Neural crest cell (in vitro differentiated cells): Measurements from ENCODE around the gene CEACAM3. TPM values are rescaled to one million over a fixed set of nuclear protein-coding genes. Genes with fewer than 3 reads are reported as not detected.
"Not testable (repeated sequence)": the region's sequence is repeated elsewhere in the genome, so short reads cannot be mapped to it uniquely, and the experiment has no call there.

ENCODE experiments used
- DNase-seq: peaks from one replicate; pipeline ENCODE4 v3.0.0; 2021; ENCODE audit warnings: low read depth, mixed read lengths, low spot score
- H3K27ac Mint-ChIP-seq: one replicate; pipeline ENCODE4 v1.8.0; 2021; ENCODE audit warnings: mild to moderate bottlenecking, mixed read lengths; ENCODE audit not compliant: unreplicated experiment
- H3K27me3 Mint-ChIP-seq: 2 replicates; pipeline ENCODE4 v1.8.0; 2021; ENCODE audit warnings: low read depth, mild to moderate bottlenecking, mixed read lengths
- H3K36me3 Mint-ChIP-seq: 2 replicates; pipeline ENCODE4 v1.8.0; 2021; ENCODE audit warnings: low read depth, mild to moderate bottlenecking, mixed read lengths
- H3K4me1 Mint-ChIP-seq: 2 replicates; pipeline ENCODE4 v1.8.0; 2021; ENCODE audit warnings: mixed read lengths
- H3K4me3 Mint-ChIP-seq: one replicate; pipeline ENCODE4 v1.8.0; 2021; ENCODE audit warnings: mild to moderate bottlenecking, mixed read lengths
- H3K9me3 Mint-ChIP-seq: 2 replicates; pipeline ENCODE4 v1.8.0; 2021; ENCODE audit warnings: mixed read lengths
- total RNA-seq: library from RNA; stranded (reverse); gene quantifications from 2 replicates; pipeline ENCODE4 v1.2.1, GENCODE V29; 2021
- TF ChIP-seq, protein P1 (sequence below): fragments of 200-600 bp; sonication (generic); conservative IDR thresholded peaks from 2 replicates; pipeline ENCODE4 v1.5.0; 2021; ENCODE audit warnings: antibody characterized with exemption, mild to moderate bottlenecking

Gene CEACAM3
- total RNA-seq, 1 donor from 2014 or later = not detected

DNA sequence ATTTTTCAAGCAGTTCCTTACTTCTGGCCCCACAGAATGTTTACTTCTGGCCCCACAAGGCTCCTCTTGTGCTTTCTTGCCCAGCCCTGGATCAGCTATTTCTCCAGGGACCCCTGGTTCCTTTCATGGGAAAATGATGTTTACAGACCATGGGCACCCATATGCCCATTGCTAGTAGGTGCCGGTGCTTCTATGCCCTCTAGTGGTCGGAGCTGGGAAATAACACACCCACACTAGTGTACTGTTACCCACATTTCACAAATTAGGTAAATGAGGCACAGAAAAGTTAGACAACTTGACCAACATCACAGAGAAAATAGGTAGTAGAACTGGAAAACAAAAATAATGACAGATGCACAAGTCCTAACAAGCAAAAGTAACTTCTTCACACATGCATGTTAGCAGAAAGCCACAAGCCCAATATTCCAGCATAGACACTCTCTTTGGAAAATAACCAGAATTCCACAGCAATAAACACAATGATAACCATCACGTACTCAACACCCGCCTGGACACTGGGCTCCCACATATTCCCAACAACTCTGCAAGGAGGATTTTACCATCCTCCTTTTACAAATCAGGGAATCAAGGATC is 42.4 kb upstream of the CEACAM3 start:
- TF ChIP-seq, protein P1, sequence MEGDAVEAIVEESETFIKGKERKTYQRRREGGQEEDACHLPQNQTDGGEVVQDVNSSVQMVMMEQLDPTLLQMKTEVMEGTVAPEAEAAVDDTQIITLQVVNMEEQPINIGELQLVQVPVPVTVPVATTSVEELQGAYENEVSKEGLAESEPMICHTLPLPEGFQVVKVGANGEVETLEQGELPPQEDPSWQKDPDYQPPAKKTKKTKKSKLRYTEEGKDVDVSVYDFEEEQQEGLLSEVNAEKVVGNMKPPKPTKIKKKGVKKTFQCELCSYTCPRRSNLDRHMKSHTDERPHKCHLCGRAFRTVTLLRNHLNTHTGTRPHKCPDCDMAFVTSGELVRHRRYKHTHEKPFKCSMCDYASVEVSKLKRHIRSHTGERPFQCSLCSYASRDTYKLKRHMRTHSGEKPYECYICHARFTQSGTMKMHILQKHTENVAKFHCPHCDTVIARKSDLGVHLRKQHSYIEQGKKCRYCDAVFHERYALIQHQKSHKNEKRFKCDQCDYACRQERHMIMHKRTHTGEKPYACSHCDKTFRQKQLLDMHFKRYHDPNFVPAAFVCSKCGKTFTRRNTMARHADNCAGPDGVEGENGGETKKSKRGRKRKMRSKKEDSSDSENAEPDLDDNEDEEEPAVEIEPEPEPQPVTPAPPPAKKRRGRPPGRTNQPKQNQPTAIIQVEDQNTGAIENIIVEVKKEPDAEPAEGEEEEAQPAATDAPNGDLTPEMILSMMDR = peak; percentile 66
- H3K27ac Mint-ChIP-seq = no peak overlapping the region
- H3K4me3 Mint-ChIP-seq = no peak overlapping the region
- peak; percentile 33 for DNase-seq
- H3K36me3 Mint-ChIP-seq = no peaks in the 10 kb centered on the region
- no peaks in the 10 kb centered on the region for H3K4me1 Mint-ChIP-seq
- H3K9me3 Mint-ChIP-seq = peaks cover 7% of the 10 kb centered on the region
- H3K27me3 Mint-ChIP-seq = peaks cover 37% of the 10 kb centered on the region

GRCh38 chr19:41755328-41755913 is 41.0 kb upstream of the CEACAM3 start, which contains the start of gene CEACAM6:
CEACAM6 (plus strand) TSS chr19:41755530; CDS start chr19:41755639, 109 bp downstream.
- Mint-ChIP-seq H3K4me3 (no peak within 1 kb of the TSS), H3K4me1 (no peaks in the 10 kb centered on the region), H3K27ac (no peak within 1 kb of the TSS), H3K9me3 (peaks cover 10% of the 10 kb centered on the region), H3K27me3 (peaks cover 45% of the 10 kb centered on the region), H3K36me3 (no peaks in the 10 kb centered on the region)
- no peak for DNase-seq
- TF ChIP-seq, protein P1 = no peak

- Mint-ChIP-seq H3K9me3 (peaks cover 10% of the 10 kb centered on the region), H3K4me3 (no peak overlapping the region), H3K36me3 (no peaks in the 10 kb centered on the region), H3K27ac (no peak overlapping the region), H3K4me1 (no peaks in the 10 kb centered on the region), H3K27me3 (peaks cover 23% of the 10 kb centered on the region)
- TF ChIP-seq, protein P1 = no peak
- DNase-seq = no peak
These were observed 37.5 kb upstream of the CEACAM3 start for GRCh38 chr19:41758846-41759245.

DNA sequence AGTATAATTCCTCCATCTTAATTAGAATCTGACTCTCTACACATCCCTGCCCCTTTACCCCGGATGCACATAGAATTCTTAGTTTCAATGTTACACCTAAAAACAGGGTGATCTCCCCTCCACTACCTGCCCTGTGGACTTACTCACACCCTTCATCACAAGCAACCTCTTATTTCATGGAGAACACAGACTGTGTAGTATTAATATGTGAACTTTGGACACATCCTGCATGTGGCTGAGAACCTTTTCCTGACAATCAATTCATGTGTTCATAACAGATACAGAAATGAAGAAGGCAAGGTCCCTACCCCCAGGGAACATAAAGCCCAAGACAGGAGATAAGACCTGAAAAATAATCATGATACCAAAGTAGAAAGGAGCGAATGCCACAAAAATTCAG is 29.3 kb upstream of the CEACAM3 start:
- H3K4me3 Mint-ChIP-seq = no peak overlapping the region
- H3K4me1 Mint-ChIP-seq = no peaks in the 10 kb centered on the region
- no peaks in the 10 kb centered on the region for H3K36me3 Mint-ChIP-seq
- H3K27ac Mint-ChIP-seq = no peak overlapping the region
- peaks cover 7% of the 10 kb centered on the region for H3K9me3 Mint-ChIP-seq
- TF ChIP-seq, protein P1 = no peak
- peaks cover 22% of the 10 kb centered on the region for H3K27me3 Mint-ChIP-seq
- no peak for DNase-seq

DNA sequence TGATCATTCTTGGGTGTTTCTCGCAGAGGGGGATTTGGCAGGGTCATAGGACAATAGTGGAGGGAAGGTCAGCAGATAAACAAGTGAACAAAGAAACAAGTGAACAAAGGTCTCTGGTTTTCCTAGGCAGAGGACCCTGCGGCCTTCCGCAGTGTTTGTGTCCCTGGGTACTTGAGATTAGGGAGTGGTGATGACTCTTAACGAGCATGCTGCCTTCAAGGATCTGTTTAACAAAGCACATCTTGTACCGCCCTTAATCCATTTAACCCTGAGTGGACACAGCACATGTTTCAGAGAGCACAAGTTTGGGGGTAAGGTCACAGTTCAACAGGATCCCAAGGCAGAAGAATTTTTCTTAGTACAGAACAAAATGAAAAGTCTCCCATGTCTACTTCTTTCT is 28.3 kb upstream of the CEACAM3 start:
- not testable (repeated sequence) for H3K36me3 Mint-ChIP-seq, DNase-seq, H3K4me1 Mint-ChIP-seq, H3K27ac Mint-ChIP-seq, H3K4me3 Mint-ChIP-seq, H3K9me3 Mint-ChIP-seq
- H3K27me3 Mint-ChIP-seq = peaks cover 26% of the 10 kb centered on the region

- no peak overlapping the region for H3K4me3 Mint-ChIP-seq
- no peaks in the 10 kb centered on the region for H3K36me3 Mint-ChIP-seq
- DNase-seq = no peak
- H3K27me3 Mint-ChIP-seq = peaks cover 29% of the 10 kb centered on the region
- no peak overlapping the region for H3K27ac Mint-ChIP-seq
- TF ChIP-seq, protein P1 = no peak
- no peaks in the 10 kb centered on the region for H3K4me1 Mint-ChIP-seq
- H3K9me3 Mint-ChIP-seq = peaks cover 13% of the 10 kb centered on the region
These were observed 26.8 kb upstream of the CEACAM3 start for GRCh38 chr19:41769608-41770007.
